Measurements from ENCODE around the gene CABLES2.

CABLES2 gene

DNA sequence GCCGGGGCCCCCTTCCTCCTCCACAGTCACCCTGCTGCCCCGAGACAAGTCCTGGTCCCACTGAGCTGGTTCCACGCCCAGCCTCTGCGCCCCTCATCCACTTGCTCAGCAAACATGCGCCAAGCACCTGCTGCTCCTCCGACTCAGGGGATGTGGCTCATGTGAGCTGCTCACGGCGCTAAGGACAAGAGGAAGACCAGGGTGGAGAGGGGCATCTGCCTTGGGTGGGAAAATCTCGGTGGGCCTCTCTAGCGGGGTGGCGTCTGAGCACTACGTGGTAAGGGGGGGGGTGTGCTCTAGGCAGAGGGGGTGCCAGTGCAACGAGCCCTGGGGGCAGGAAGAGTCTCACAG, 44.5 kb downstream of the CABLES2 start:
- DNase-seq (ENCODE audit: low spot score) = no peak
- TF ChIP-seq, protein P1, sequence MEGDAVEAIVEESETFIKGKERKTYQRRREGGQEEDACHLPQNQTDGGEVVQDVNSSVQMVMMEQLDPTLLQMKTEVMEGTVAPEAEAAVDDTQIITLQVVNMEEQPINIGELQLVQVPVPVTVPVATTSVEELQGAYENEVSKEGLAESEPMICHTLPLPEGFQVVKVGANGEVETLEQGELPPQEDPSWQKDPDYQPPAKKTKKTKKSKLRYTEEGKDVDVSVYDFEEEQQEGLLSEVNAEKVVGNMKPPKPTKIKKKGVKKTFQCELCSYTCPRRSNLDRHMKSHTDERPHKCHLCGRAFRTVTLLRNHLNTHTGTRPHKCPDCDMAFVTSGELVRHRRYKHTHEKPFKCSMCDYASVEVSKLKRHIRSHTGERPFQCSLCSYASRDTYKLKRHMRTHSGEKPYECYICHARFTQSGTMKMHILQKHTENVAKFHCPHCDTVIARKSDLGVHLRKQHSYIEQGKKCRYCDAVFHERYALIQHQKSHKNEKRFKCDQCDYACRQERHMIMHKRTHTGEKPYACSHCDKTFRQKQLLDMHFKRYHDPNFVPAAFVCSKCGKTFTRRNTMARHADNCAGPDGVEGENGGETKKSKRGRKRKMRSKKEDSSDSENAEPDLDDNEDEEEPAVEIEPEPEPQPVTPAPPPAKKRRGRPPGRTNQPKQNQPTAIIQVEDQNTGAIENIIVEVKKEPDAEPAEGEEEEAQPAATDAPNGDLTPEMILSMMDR (IDR thresholded peaks at IDR 0.05; ENCODE audit: borderline replicate concordance, control extremely low read depth, extremely low read depth, insufficient read depth, missing control alignments) = no peak
- in situ Hi-C loops (cut with MboI; ENCODE audit: low sequenced_read_pairs, unreplicated experiment) = no loop called here

DNA sequence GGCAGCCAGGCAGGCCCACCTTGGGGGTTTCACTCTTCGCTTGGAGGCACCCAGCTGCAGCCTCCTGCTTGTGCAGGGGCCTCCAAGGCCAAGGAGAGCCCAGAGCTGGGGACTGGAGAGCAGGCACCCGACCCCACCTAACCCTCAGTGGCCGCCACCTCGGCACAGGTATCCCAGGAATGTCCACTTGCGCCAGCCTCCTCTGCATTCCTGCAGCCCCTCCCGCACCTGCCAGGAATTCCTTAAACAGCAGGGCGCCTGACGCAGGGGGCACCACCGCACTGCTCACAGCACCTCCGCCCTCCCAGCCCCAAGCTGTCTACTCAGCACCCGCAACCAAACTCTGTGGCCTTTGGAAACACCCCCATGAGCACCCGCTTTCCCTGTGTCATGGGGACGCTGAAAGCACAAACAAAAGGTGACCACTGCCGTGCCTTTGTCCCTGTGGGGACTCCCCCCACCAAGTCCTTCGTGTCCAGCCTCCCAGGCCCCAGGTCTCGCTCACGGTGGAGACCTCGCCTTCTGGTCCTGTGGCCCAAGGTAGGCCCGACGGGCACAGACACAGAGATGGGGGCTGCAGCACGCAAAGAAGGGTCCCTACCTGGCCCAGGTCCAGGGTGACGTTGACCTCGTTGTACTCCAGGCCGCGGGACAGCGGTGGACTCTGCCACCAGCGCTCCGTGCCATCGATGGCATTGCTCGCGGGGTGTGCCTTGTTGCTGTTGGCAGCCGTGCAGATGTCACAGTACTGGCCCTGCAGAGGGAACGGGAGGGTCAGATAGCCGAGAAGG, 45.1 kb downstream of the CABLES2 start:
- TF ChIP-seq, protein P1 (IDR thresholded peaks at IDR 0.05; ENCODE audit: borderline replicate concordance, control extremely low read depth, extremely low read depth, insufficient read depth, missing control alignments) = no peak
- in situ Hi-C loops (cut with MboI; ENCODE audit: low sequenced_read_pairs, unreplicated experiment) = no loop called here
- DNase-seq (ENCODE audit: low spot score) = no peak

DNA sequence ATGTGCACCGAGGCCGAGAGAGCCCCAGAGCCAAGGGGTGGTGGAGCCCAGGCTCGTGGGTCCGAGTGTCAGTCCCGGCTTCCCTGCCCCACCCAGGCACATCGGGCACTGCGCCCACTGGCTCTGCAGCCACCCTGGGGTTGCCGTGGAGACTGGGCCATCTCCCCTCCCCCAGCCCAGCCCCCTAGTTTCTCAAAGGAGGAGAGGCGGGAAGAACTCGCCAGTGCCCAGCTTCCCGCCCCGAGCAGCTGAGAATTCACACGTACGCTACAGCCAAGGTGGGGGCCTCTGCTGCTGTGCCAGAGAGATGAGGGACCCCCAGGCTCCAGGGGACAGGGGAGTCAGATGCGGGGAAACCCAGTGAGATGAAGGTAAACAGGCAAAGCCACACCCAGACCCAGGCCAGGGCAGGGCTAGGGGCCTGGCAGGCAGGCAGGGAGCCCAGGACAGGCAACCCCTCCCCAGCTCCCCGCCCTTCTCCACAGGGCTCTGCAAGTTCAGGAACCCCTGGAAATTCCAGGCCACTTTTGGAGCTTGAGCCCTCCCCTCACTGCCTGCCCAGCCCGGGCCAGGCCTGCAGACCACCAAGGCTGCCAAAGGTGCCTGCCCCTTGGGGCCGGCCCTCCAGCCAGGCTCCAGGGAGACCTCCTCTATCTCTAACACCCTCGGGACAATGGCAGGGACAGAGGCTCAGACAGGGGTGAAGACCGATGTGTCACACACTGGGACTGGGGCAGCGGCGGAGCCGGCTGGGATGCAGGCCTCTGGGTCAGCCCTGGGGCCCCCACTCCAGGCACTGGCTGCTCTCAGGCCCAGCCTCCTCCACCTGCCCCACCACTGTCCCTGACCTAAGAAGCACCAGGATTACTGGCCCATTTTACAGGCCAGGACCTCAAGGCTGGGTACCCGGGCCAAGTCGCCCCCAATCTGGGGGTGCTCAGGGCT, 46.0 kb downstream of the CABLES2 start:
- in situ Hi-C loops (cut with MboI; ENCODE audit: low sequenced_read_pairs, unreplicated experiment) = no loop called here
- TF ChIP-seq, protein P1 (IDR thresholded peaks at IDR 0.05; ENCODE audit: borderline replicate concordance, control extremely low read depth, extremely low read depth, insufficient read depth, missing control alignments) = no peak
- DNase-seq (ENCODE audit: low spot score) = no peak

DNA sequence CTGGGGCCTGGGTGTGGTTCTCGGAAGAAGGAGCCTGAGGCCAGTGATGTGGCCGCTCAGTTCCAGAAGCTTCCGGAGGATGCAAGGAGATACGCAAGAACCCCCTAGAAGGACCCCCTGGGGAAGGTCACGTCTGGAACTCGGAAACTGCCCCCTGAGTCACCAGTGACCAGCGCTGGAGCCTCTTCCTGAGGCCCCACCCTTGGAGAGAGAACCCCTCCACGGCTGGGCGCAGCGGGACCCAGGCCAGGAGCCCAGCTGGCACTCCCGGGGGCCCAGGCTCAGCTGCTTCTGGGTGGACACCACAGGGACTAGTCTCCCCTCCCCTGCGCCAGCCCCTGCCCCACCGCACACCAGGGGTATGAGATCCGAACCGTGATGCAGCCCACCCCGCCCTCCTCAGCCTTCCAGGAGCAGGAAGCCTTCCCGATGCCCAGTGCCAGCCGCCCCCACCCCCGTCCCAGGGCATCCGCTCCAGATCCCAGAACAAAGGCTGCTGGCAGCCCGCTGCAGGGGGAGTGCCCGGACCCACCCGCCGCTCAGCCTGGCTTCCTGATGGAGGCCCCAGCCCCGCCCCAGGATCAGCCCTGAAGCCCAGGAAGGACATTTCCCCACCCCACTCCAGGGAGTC, 47.5 kb downstream of the CABLES2 start:
- DNase-seq (ENCODE audit: low spot score) = no peak
- TF ChIP-seq, protein P1 (IDR thresholded peaks at IDR 0.05; ENCODE audit: borderline replicate concordance, control extremely low read depth, extremely low read depth, insufficient read depth, missing control alignments) = no peak
- in situ Hi-C loops (cut with MboI; ENCODE audit: low sequenced_read_pairs, unreplicated experiment) = no loop called here

DNA sequence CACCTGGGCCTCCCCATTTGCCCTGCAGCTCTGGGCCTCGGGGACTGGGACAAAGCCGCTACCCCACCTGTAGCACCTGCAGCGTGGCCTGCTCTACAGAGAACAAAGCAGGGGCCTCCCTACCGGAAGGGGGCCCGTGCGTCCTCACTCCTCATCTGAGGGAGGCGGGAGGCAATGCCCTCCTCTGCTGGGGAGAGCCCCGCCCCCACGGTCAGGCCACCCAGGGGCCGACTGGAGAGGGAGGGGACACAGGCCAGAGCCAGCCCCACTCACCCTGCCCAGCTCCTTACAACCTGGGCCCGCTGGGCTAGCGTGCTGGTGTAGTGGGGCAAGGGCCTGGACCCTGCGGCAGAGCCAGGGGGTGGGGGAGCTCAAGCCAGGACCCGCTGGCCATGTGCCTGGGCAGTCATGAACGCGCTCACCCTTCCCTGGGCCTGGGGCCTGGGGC, 48.0 kb downstream of the CABLES2 start:
- TF ChIP-seq, protein P1 (IDR thresholded peaks at IDR 0.05; ENCODE audit: borderline replicate concordance, control extremely low read depth, extremely low read depth, insufficient read depth, missing control alignments) = no peak
- DNase-seq (ENCODE audit: low spot score) = no peak
- in situ Hi-C loops (cut with MboI; ENCODE audit: low sequenced_read_pairs, unreplicated experiment) = no loop called here
